Ureter (tissue), 1 donor: ENCODE results near the gene AASDH. TPM values are rescaled to one million over a fixed set of nuclear protein-coding genes. Genes with fewer than 3 reads are reported as not detected.

ENCODE experiments used
- total RNA-seq: library from RNA; stranded (reverse); gene quantifications from one replicate; pipeline ENCODE4 v1.2.4, GENCODE V29; 2023
- donor health status: DM: yes; HTN: yes; CAD: no.

The AASDH gene
- total RNA-seq, 1 donor from 2014 or later: 17.2 TPM

Other genes starting within 250 kb of the AASDH start
- gene PPAT, start 48.1 kb upstream of the AASDH start, total RNA-seq: 14.0 TPM
- 80.8 TPM for gene PAICS, start 48.8 kb upstream of the AASDH start, total RNA-seq
- 108 TPM for gene SRP72, start 80.1 kb upstream of the AASDH start, total RNA-seq
- gene ARL9, start 118.3 kb upstream of the AASDH start, total RNA-seq: 1.3 TPM